GM23248 (cell line): ENCODE results near the gene TRPV4. TPM values are rescaled to one million over a fixed set of nuclear protein-coding genes. Genes with fewer than 3 reads are reported as not detected.

Experiments
- DNase-seq: peaks from one replicate; pipeline ENCODE4 v3.0.0-alpha.2; 2015
- H2AFZ ChIP-seq: fragments of 200-600 bp; sonication (generic); 2 replicates; pipeline ENCODE4 v1.6.1; 2016; ENCODE audit warnings: antibody characterized with exemption
- H3F3A ChIP-seq: fragments of 200-600 bp; sonication (generic); 2 replicates; pipeline ENCODE4 v1.6.1; 2016; ENCODE audit warnings: mild to moderate bottlenecking, antibody characterized with exemption, mixed run types; ENCODE audit not compliant: insufficient read depth
- H3K27ac ChIP-seq: fragments of 200-600 bp; sonication (generic); 2 replicates; pipeline ENCODE4 v1.5.1; 2016; ENCODE audit warnings: mild to moderate bottlenecking
- H3K27me3 ChIP-seq: fragments of 200-600 bp; sonication (generic); replicated peaks from 2 replicates; pipeline ENCODE4 v1.6.1; 2016; ENCODE audit warnings: mild to moderate bottlenecking; ENCODE audit not compliant: insufficient read depth
- H3K36me3 ChIP-seq: fragments of 200-600 bp; sonication (generic); 2 replicates; pipeline ENCODE4 v1.6.1; 2016; ENCODE audit warnings: low read depth, mild to moderate bottlenecking
- H3K4me1 ChIP-seq: fragments of 200-600 bp; sonication (generic); 2 replicates; pipeline ENCODE4 v1.6.1; 2016; ENCODE audit warnings: mild to moderate bottlenecking; ENCODE audit not compliant: insufficient read depth
- H3K4me2 ChIP-seq: fragments of 200-600 bp; sonication (generic); one replicate; pipeline ENCODE4 v1.6.1; 2016; ENCODE audit warnings: mild to moderate bottlenecking; ENCODE audit not compliant: unreplicated experiment
- H3K4me3 ChIP-seq: fragments of 200-600 bp; sonication (generic); 2 replicates; pipeline ENCODE4 v1.5.1; 2016; ENCODE audit warnings: mild to moderate bottlenecking
- H3K79me2 ChIP-seq: fragments of 200-600 bp; sonication (generic); 2 replicates; pipeline ENCODE4 v1.6.1; 2016; ENCODE audit warnings: mild to moderate bottlenecking; ENCODE audit not compliant: insufficient read depth
- H3K9ac ChIP-seq: fragments of 200-600 bp; sonication (generic); 2 replicates; pipeline ENCODE4 v1.6.1; 2016; ENCODE audit warnings: mild to moderate bottlenecking
- H3K9me2 ChIP-seq: fragments of 200-600 bp; sonication (generic); 2 replicates; pipeline ENCODE4 v1.6.1; 2016; ENCODE audit warnings: mixed run types, mild to moderate bottlenecking, moderate library complexity; ENCODE audit not compliant: insufficient read depth
- H3K9me3 ChIP-seq: fragments of 200-600 bp; sonication (generic); one replicate; pipeline ENCODE4 v1.6.1; 2017; ENCODE audit warnings: low read depth
- H4K20me1 ChIP-seq: fragments of 200-600 bp; sonication (generic); 2 replicates; pipeline ENCODE4 v1.6.0; 2016; ENCODE audit not compliant: insufficient read depth
- EZH2 ChIP-seq: fragments of 200-600 bp; sonication (generic); IDR thresholded peaks from 2 replicates; pipeline ENCODE4 v1.6.1; 2018; ENCODE audit warnings: antibody characterized with exemption, mild to moderate bottlenecking; ENCODE audit not compliant: insufficient read depth, poor library complexity, severe bottlenecking
- EZH2phosphoT487 ChIP-seq: fragments of 200-600 bp; sonication (generic); IDR thresholded peaks from 2 replicates; pipeline ENCODE4 v1.6.1; 2018; ENCODE audit warnings: antibody characterized with exemption, moderate library complexity, mild to moderate bottlenecking, low read depth; ENCODE audit not compliant: insufficient read depth
- WGBS, 2 experiments: methylation state at CpG; one replicate each; pipeline ENCODE4 v1.1.6; 2015 to 2017; ENCODE audit warnings: low lambda C conversion rate in 2 of 2, low coverage in 1 of 2; ENCODE audit errors: missing lambda C conversion rate in 2 of 2; 5-methylcytosine and 5-hydroxymethylcytosine counted together
- in situ Hi-C: fragments of 300-500 bp; cut with MboI; formaldehyde crosslinking; loops from 2 replicates; pipeline ENCODE4 v1.15.0; 2020
- polyA plus RNA-seq: library from polyadenylated mRNA; unstranded; fragments of >200 nt; fragmentation: Nextera tagmentation; extraction: Ambion mirVana; gene quantifications from 2 replicates; pipeline ENCODE4 v1.2.1, GENCODE V29; 2016
- total RNA-seq: library from RNA; depleted of rRNA; stranded (reverse); fragments of >200 nt; shearing (Covaris generic); gene quantifications from 2 replicates; pipeline ENCODE4 v1.2.3, GENCODE V29; 2014

The TRPV4 gene
- total and polyA plus RNA-seq, 2 experiments from 2014 or later = 0.65 to 2.6 TPM

- WGBS, 2 experiments = 82 to 86% methylated on average over 15 of the region's 15 CpGs
- H3K79me2 ChIP-seq = no peaks in the 10 kb centered on the region
- H3K9me2 ChIP-seq = no peaks in the 10 kb centered on the region
- H4K20me1 ChIP-seq = no peaks in the 10 kb centered on the region
- H2AFZ ChIP-seq = no peak overlapping the region
- no peak overlapping the region for H3K4me2 ChIP-seq
- H3K4me1 ChIP-seq = peaks cover 5% of the 10 kb centered on the region; the same call in 1 of the 2 replicates
- no peak overlapping the region for H3K27ac ChIP-seq
- no peaks in the 10 kb centered on the region; the same call in 1 of the 2 replicates for H3F3A ChIP-seq
- no peaks in the 10 kb centered on the region for H3K27me3 ChIP-seq
- H3K4me3 ChIP-seq = no peak overlapping the region
- DNase-seq = no peak
- no peak for TF ChIP-seq EZH2phosphoT487
- TF ChIP-seq EZH2 = no peak
- H3K9me3 ChIP-seq = no peaks in the 10 kb centered on the region
- no peak overlapping the region for H3K9ac ChIP-seq
- in situ Hi-C loops = no loop called here
- no peaks in the 10 kb centered on the region for H3K36me3 ChIP-seq
These were observed 10.2 kb downstream of the TRPV4 start for GRCh38 chr12:109822951-109823411.

- TF ChIP-seq EZH2 (no peak), EZH2phosphoT487 (no peak)
- Histone ChIP-seq H3K4me1 (peaks cover 5% of the 10 kb centered on the region; the same call in 1 of the 2 replicates), H3K36me3 (no peaks in the 10 kb centered on the region), H3K4me3 (no peak overlapping the region), H3K4me2 (no peak overlapping the region), H3K79me2 (no peaks in the 10 kb centered on the region), H3K9me3 (no peaks in the 10 kb centered on the region), H4K20me1 (no peaks in the 10 kb centered on the region), H3F3A (no peaks in the 10 kb centered on the region; the same call in 1 of the 2 replicates), H2AFZ (no peak overlapping the region), H3K27me3 (no peaks in the 10 kb centered on the region), H3K9me2 (no peaks in the 10 kb centered on the region), H3K27ac (no peak overlapping the region), H3K9ac (no peak overlapping the region)
- DNase-seq = no peak
- in situ Hi-C loops = no loop called here
- WGBS, 2 experiments = 71% methylated on average over 7 of the region's 7 CpGs
These were observed 10.8 kb downstream of the TRPV4 start for GRCh38 chr12:109822416-109822815.

GRCh38 chr12:109821968-109822367, 11.2 kb downstream of the TRPV4 start:
- H3K9me2 ChIP-seq = no peaks in the 10 kb centered on the region
- DNase-seq = no peak
- H3K9ac ChIP-seq = no peak overlapping the region
- no peaks in the 10 kb centered on the region for H3K9me3 ChIP-seq
- in situ Hi-C loops = no loop called here
- no peaks in the 10 kb centered on the region for H3K27me3 ChIP-seq
- no peak overlapping the region for H3K4me2 ChIP-seq
- TF ChIP-seq EZH2phosphoT487 (no peak), EZH2 (no peak)
- H4K20me1 ChIP-seq = no peaks in the 10 kb centered on the region
- H3K4me1 ChIP-seq = peaks cover 5% of the 10 kb centered on the region; the same call in 1 of the 2 replicates
- no peak overlapping the region for H3K27ac ChIP-seq
- no peak overlapping the region for H3K4me3 ChIP-seq
- H2AFZ ChIP-seq = no peak overlapping the region
- no peaks in the 10 kb centered on the region for H3K79me2 ChIP-seq
- no peaks in the 10 kb centered on the region; the same call in 1 of the 2 replicates for H3F3A ChIP-seq
- H3K36me3 ChIP-seq = no peaks in the 10 kb centered on the region

GRCh38 chr12:109820816-109821381, 12.3 kb downstream of the TRPV4 start:
- no peak overlapping the region for H3K4me3 ChIP-seq
- H3K9me3 ChIP-seq = no peaks in the 10 kb centered on the region
- H3K4me1 ChIP-seq = peaks cover 5% of the 10 kb centered on the region; the same call in 1 of the 2 replicates
- no peaks in the 10 kb centered on the region for H3K79me2 ChIP-seq
- TF ChIP-seq EZH2phosphoT487 = no peak
- TF ChIP-seq EZH2 = no peak
- H3K4me2 ChIP-seq = no peak overlapping the region
- H4K20me1 ChIP-seq = no peaks in the 10 kb centered on the region
- H3F3A ChIP-seq = no peaks in the 10 kb centered on the region; the same call in 1 of the 2 replicates
- H3K27ac ChIP-seq = no peak overlapping the region
- no peaks in the 10 kb centered on the region for H3K36me3 ChIP-seq
- in situ Hi-C loops = no loop called here
- H3K9ac ChIP-seq = no peak overlapping the region
- H3K27me3 ChIP-seq = no peaks in the 10 kb centered on the region
- no peaks in the 10 kb centered on the region for H3K9me2 ChIP-seq
- no peak overlapping the region for H2AFZ ChIP-seq
- DNase-seq = no peak
- 84% methylated on average over 16 of the region's 16 CpGs for WGBS, 2 experiments
